Stimulated activated CD4-positive, alpha-beta T cell treated with anti-CD3 and anti-CD28 coated beads, Interleukin-2, amount 100 ng/mL, for 24 hours (primary cell): ENCODE measurements around the gene HOXC10.

Experiments used
- DNase-seq, 2 donors: peaks; one replicate each; pipeline ENCODE4 v3.0.0-alpha.2; 2020

Gene HOXC10

DNA sequence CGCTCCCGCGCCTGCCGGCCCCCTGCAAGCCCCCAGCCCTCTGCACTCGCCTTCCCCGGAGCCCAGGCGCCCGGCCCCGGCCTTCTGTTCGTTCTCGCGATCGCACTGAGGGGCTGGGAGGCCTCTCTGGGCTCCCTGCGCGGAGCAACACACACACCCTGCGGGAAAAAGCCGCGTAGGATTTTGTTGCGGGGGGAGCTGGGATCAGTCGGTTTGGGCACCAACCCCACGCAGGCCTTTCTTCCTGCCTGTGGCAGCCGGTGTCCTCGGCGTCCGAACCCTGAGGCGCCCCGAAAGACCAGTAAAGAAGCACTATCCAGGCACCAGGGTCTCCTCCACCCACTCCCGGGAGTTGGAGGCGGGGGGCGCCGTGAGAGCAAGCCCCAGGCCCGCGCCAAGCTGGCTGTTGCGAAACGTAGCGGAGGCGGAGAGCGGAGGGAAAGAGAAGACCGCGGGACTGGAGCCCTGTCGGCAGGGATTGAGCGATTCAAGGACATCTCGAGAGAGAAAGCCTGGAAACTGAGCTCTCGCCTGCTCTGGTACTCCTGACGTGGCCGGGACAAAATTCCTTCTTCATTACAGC lies 46.0 kb downstream of the HOXC10 start:
- no peak for DNase-seq

DNA sequence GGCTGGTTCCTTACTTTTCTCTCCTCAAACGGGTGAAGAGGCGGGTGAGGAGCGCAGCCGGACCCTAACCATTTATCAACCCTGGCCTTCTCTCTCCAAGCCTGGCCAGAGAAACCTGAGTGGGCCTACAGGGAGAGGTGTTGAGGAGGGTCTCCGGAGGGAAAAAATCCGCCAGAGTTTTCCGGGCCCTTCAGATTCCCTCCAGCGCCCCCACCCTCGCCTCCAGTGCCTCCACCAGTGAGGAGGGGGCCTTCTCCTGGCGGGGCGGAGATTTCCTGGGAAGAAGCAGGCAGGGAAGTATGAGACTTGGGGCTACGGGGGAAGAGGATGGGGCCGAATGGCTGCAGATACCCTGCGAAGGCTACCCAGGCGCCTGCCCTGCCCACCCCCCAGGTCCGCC lies 46.5 kb downstream of the HOXC10 start:
- no peak for DNase-seq

DNA sequence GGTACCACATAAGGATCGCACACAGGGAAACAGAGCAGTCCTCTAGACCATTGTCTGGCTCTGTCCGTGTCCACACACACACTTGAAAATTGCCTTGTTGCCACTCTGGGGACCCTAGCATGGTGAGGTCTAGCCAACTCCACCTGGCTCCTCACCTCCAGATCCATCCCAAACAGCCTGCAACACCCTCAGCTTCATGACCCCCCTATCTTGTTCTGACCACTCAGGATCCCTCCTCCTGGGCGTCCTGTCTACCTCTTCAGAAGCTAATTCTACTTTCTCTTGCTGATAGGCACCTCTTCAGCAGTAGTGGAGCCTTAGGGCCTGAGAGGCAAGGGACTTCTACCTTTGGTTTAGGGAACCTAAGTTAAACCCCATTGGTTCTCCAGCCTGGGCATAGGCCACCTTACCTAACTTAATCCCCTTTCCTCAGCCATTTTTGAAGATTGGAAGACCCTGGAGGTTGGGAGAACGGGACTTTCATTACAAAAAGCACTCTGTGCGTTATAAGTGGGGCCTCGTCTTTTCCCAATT lies 47.2 kb downstream of the HOXC10 start:
- no peak for DNase-seq

DNA sequence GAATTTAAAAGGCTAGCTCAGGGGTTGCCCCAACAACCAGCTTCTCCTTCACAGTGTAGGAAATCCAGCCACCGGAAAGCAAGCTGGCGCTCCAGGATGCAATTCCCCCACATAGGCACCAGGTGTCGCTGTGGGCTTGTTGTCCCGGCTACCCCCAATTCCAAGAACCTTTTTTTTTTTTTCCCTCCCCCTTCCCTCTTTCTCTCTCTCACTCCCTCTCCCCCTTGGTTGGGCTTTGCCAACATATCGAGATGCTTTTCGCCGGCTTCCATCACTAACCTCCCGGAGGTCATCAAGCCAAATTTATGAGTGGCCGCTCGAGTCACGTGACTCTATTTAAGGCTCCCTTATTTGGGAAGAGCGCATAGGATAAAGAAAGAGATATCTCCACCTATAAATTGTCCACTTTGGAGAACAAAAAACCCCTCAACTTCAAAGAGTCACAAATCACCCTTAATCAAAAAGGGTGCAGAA lies 47.7 kb downstream of the HOXC10 start, which contains the start of gene HOXC5:
Gene HOXC5 (plus strand): TSS at position 424 of the 474 bp plus-strand sequence. CDS start 73 bp downstream, outside the sequence.
- peak; percentile 68 to 73 for DNase-seq

DNA sequence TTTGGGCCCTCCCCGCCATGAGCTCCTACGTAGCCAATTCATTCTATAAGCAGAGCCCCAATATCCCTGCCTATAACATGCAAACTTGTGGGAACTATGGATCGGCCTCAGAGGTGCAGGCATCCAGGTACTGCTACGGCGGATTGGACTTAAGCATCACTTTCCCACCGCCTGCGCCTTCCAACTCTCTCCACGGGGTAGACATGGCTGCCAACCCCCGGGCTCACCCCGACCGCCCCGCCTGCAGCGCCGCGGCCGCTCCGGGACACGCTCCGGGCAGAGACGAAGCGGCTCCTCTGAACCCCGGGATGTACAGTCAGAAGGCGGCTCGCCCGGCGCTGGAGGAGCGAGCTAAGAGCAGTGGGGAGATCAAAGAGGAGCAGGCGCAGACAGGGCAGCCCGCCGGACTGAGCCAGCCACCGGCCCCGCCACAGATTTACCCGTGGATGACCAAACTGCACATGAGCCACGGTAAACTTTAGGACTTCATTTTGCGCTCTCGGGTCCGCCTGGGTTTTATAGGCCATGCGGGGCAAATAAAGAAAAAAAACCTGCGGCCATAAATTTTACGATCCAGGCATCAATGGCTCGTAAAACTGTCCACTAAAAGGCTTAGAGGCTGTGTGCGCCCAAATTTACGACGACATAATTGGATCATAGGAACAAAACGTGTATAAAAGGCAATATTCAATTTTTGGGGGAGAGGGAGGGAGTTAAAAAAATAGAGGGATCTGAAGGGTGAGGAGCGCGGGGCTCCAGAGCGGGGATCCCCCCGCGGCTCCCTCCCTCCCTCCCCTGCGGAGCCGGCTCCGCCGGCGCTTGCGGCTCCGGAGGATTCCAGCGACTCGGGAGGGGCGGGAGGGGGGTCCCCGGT lies 48.4 kb downstream of the HOXC10 start:
- no peak for DNase-seq

DNA sequence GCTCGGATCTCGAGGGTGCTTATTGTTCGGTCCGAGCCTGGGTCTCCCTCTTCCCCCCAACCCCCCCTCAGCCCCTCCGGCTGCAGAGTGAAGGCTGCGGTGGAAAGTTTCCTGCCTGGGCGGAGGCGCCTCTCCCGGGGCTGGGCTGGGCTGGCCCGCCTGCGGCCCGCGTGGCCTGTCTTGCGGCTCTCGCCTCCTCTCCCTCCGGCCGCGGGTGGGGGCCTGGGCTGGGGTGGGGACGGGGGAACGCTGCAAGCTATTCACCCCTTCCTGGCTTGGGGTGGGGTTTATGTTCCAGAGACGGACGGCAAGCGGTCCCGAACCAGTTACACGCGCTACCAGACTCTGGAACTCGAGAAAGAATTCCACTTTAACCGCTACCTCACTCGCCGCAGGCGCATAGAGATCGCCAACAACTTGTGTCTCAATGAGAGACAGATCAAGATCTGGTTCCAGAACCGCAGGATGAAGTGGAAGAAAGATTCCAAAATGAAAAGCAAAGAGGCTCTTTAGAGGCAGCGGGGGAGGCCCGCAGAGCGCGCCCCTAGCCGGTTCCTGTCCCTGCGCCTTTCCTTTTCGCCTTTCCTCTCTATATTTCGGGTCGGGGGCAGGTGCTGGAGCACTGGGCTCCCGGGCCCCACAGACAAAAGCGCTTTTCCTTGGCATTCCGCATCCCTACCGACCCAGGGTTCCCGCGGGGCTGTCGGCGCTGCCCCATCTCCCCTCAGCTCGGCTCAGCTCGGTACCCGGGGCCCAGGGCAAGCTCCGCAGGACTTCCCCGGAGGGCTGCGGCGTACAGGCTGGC lies 49.2 kb downstream of the HOXC10 start:
- no peak for DNase-seq

DNA sequence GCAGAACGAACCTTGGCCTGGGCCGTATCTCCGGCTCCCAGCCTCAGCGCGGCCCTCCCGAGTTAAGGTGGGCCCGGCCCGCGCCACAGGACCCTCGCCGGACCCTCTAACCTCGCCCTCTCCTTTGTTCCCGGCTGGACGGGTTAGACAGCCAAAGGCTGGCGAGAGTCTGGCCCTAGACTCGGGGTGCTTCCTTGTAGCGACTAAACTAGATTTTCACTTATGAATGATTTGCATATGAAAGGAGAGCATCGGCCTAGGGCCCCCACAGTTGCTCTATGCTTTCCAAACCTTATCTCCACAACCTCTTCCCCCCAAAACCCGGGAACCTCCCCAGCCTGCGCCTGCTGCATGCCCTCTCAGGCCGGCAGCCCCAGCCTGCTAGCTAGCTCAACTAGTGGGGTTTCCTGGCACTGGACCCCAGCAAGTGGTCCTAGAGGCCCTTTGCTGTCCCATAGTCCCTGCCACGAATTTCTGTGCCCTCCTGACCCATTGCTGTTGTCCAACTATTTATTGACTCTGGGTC lies 49.9 kb downstream of the HOXC10 start:
- DNase-seq = no peak

- DNase-seq = no peak
These were observed 50.8 kb downstream of the HOXC10 start for GRCh38 chr12:54035568-54036264.

GRCh38 chr12:54036620-54037359 lies 51.8 kb downstream of the HOXC10 start:
- DNase-seq = no peak

DNA sequence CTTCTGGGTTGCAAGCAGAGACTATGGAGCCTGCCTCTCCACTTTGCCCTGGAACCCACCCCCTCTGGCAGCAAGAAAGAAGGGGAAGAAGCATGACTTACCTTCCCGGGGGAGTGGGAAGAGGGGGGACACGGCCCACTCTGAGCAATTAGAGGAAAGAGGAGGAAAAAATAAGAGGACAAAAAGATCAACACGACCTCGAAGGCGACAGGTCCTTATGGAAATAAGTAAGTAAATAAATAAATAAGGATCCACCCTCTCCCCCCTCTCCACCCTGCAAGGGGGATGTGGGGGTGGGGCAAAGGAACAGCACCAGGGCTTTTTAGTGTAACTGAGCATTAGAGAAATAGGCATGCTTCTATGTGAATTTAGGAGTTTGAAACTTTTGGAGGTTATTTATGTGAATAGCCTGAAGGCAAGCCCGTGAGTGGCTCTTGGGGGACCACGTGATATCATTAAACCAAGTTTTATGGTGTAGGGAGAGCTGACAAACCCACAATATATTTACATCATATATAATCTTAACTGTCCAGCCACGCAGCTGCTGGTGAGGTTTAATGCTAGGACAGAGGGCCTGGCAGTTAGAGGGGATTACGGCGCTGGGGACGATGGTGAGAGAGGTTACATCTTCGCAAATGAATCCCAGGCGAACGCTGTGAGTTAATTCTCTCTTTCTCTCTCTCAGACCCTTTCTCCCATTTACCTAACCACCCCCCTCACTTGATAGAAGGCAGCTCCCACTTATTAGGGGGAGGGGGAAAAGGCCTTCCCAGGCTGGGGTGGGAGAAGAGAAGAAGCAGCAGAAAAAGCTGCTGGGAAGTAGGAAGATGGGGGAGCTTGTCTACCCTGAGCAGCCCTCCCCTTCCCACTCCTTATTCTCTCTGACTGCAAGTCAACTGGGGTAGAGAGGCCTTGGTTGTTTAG lies 52.7 kb downstream of the HOXC10 start:
- DNase-seq = no peak

GRCh38 chr12:54038284-54038870 lies 53.4 kb downstream of the HOXC10 start:
- no peak for DNase-seq

DNA sequence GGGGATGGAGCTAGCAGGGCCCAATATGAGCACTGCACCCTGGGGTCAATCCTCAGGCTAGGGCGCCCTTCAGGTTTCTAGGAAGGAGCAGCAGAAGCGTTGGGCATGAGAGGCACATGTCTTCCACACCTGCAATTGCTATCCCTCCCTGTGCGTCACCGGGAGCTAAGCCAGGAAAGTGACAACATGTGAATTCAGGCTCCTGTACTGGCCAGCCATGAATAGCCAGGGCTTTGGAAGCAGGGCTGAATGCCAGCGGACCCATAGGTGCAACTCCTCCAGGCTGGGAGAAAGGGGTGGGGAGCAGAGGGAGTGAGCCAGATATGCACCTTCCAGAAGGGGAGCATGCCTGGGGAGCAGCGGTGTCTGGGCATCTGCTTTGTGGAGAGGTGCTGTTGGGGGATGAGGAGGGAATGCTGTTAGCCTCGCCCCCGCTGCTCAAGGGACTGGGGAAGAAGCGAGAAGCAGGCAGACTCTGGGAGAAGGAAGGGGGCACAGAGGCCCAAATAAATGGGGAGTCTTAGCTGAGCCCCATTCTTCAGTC lies 54.0 kb downstream of the HOXC10 start:
- DNase-seq = no peak

GRCh38 chr12:54039417-54040147 lies 54.6 kb downstream of the HOXC10 start:
- DNase-seq = no peak
